ENCODE data around the gene KLRC1. TPM values are rescaled to one million over a fixed set of nuclear protein-coding genes. Genes with fewer than 3 reads are reported as not detected.

Gene KLRC1
- polyA plus RNA-seq, 1 donor from 2014 or later = not detected

DNA sequence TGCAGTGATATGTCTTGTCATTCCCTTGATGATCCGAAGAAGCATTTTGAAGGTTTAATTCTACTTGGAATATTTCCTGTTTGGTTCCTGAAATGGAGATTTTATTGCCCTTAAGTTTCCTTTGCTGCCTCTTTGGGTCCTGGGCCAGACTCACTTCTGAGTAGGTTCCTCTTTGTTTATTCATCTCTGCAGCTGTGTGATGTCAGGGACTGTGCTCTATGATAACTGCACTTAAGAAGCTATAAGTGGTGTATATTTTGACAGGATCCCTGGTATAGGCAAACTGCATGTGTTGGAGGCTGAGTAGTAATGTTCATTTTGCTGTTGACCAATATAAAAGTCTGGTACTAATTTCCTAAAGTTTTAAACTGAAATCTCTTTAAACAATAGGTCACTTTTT, 43.8 kb downstream of the KLRC1 start, which contains the start of gene KLRC4:
TSS of gene KLRC4 (minus strand) at position 366 of the 400 bp plus-strand sequence. CDS start at position 184, 182 bp downstream.
- H3K9ac ChIP-seq (ENCODE audit: low read length) = peak within 1 kb of the TSS; percentile 4
- no peaks in the 10 kb centered on the region for H3K9me3 ChIP-seq (ENCODE audit: low read length)
- H3K27ac ChIP-seq (ENCODE audit: low read length) = no peak within 1 kb of the TSS
- peak within 1 kb of the TSS; percentile 54 for H3K4me3 ChIP-seq (ENCODE audit: low read length)
- H3K27me3 ChIP-seq (ENCODE audit: insufficient read depth, low read depth, low read length) = no peaks in the 10 kb centered on the region
- no peak within 1 kb of the TSS for H2AFZ ChIP-seq (ENCODE audit: low read depth, low read length)
- H4K20me1 ChIP-seq (ENCODE audit: insufficient read depth) = no peaks in the 10 kb centered on the region
- no peak within 1 kb of the TSS for H3K4me2 ChIP-seq (ENCODE audit: low read length)
- H3K9me2 ChIP-seq (ENCODE audit: insufficient read depth, low read length) = no peaks in the 10 kb centered on the region
- no peaks in the 10 kb centered on the region for H3K36me3 ChIP-seq (ENCODE audit: insufficient read depth, low read length)
- no peaks in the 10 kb centered on the region for H3F3A ChIP-seq (ENCODE audit: insufficient read depth, low read length, poor library complexity, severe bottlenecking)
- TF ChIP-seq, protein P1, sequence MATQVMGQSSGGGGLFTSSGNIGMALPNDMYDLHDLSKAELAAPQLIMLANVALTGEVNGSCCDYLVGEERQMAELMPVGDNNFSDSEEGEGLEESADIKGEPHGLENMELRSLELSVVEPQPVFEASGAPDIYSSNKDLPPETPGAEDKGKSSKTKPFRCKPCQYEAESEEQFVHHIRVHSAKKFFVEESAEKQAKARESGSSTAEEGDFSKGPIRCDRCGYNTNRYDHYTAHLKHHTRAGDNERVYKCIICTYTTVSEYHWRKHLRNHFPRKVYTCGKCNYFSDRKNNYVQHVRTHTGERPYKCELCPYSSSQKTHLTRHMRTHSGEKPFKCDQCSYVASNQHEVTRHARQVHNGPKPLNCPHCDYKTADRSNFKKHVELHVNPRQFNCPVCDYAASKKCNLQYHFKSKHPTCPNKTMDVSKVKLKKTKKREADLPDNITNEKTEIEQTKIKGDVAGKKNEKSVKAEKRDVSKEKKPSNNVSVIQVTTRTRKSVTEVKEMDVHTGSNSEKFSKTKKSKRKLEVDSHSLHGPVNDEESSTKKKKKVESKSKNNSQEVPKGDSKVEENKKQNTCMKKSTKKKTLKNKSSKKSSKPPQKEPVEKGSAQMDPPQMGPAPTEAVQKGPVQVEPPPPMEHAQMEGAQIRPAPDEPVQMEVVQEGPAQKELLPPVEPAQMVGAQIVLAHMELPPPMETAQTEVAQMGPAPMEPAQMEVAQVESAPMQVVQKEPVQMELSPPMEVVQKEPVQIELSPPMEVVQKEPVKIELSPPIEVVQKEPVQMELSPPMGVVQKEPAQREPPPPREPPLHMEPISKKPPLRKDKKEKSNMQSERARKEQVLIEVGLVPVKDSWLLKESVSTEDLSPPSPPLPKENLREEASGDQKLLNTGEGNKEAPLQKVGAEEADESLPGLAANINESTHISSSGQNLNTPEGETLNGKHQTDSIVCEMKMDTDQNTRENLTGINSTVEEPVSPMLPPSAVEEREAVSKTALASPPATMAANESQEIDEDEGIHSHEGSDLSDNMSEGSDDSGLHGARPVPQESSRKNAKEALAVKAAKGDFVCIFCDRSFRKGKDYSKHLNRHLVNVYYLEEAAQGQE (IDR thresholded peaks at IDR 0.05; ENCODE audit: borderline replicate concordance) = no peak
- TF ChIP-seq POLR2AphosphoS5 (IDR thresholded peaks at IDR 0.05) (peak; percentile 58), TAF1 (IDR thresholded peaks at IDR 0.05; ENCODE audit: low read depth) (no peak), EZH2 (IDR thresholded peaks at IDR 0.05; ENCODE audit: borderline replicate concordance, insufficient read depth, low read length, poor library complexity, severe bottlenecking) (no peak), EP300 (conservative IDR thresholded peaks at IDR 0.05; ENCODE audit: poor library complexity, severe bottlenecking) (no peak), RAD21 (conservative IDR thresholded peaks at IDR 0.05) (no peak)
- TF ChIP-seq, protein P2, sequence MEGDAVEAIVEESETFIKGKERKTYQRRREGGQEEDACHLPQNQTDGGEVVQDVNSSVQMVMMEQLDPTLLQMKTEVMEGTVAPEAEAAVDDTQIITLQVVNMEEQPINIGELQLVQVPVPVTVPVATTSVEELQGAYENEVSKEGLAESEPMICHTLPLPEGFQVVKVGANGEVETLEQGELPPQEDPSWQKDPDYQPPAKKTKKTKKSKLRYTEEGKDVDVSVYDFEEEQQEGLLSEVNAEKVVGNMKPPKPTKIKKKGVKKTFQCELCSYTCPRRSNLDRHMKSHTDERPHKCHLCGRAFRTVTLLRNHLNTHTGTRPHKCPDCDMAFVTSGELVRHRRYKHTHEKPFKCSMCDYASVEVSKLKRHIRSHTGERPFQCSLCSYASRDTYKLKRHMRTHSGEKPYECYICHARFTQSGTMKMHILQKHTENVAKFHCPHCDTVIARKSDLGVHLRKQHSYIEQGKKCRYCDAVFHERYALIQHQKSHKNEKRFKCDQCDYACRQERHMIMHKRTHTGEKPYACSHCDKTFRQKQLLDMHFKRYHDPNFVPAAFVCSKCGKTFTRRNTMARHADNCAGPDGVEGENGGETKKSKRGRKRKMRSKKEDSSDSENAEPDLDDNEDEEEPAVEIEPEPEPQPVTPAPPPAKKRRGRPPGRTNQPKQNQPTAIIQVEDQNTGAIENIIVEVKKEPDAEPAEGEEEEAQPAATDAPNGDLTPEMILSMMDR (IDR thresholded peaks at IDR 0.05; ENCODE audit: poor library complexity, severe bottlenecking) = no peak
- H3K79me2 ChIP-seq (replicated peaks; ENCODE audit: insufficient read depth, low read length) = no peaks in the 10 kb centered on the region

DNA sequence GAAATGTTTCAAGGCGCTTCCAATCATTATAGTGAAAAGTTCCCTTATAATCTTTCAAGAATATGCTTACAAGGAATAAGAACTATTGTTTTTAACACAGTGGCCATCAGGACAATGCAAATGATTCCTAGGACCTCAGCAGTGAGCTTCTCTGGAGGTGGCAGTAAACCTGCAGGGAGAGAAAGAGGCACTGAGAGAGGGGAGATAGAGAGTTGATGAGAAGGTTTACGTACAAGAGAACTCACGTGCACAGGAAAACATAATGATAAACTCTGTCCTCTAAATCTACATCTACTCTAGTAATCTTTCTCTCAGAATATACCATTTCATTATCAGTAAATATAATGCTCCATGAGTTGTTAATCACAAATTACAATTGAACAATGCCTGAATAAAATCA, 44.3 kb downstream of the KLRC1 start:
- Histone ChIP-seq H2AFZ (ENCODE audit: low read depth, low read length) (no peak overlapping the region), H4K20me1 (ENCODE audit: insufficient read depth) (no peaks in the 10 kb centered on the region), H3K4me3 (ENCODE audit: low read length) (peak overlapping the region; percentile 54), H3K36me3 (ENCODE audit: insufficient read depth, low read length) (no peaks in the 10 kb centered on the region), H3K9me3 (ENCODE audit: low read length) (no peaks in the 10 kb centered on the region), H3K79me2 (replicated peaks; ENCODE audit: insufficient read depth, low read length) (no peaks in the 10 kb centered on the region), H3K4me2 (ENCODE audit: low read length) (no peak overlapping the region), H3K9ac (ENCODE audit: low read length) (peak overlapping the region; percentile 4), H3K27me3 (ENCODE audit: insufficient read depth, low read depth, low read length) (no peaks in the 10 kb centered on the region), H3K9me2 (ENCODE audit: insufficient read depth, low read length) (no peaks in the 10 kb centered on the region), H3F3A (ENCODE audit: insufficient read depth, low read length, poor library complexity, severe bottlenecking) (no peaks in the 10 kb centered on the region), H3K27ac (ENCODE audit: low read length) (no peak overlapping the region)
- no peak for TF ChIP-seq SMC3 (conservative IDR thresholded peaks at IDR 0.05; ENCODE audit: poor library complexity)
- no peak for TF ChIP-seq MXI1 (conservative IDR thresholded peaks at IDR 0.05; ENCODE audit: poor library complexity, severe bottlenecking)
- no peak for TF ChIP-seq EZH2 (IDR thresholded peaks at IDR 0.05; ENCODE audit: borderline replicate concordance, insufficient read depth, low read length, poor library complexity, severe bottlenecking)
- TF ChIP-seq, protein P2 (IDR thresholded peaks at IDR 0.05; ENCODE audit: poor library complexity, severe bottlenecking) = no peak

Data from neural cell (in vitro differentiated cells).